HG03575 (cell line): ENCODE measurements around the gene HHATL.

Experiments used
- ATAC-seq: cut with Tn5 transposase; IDR thresholded peaks from one replicate; pipeline ENCODE4 v1.9.1; 2021; ENCODE audit not compliant: unreplicated experiment, insufficient number of reproducible peaks, low FRiP score; ENCODE audit errors: extremely low read depth

The HHATL gene, protein sequence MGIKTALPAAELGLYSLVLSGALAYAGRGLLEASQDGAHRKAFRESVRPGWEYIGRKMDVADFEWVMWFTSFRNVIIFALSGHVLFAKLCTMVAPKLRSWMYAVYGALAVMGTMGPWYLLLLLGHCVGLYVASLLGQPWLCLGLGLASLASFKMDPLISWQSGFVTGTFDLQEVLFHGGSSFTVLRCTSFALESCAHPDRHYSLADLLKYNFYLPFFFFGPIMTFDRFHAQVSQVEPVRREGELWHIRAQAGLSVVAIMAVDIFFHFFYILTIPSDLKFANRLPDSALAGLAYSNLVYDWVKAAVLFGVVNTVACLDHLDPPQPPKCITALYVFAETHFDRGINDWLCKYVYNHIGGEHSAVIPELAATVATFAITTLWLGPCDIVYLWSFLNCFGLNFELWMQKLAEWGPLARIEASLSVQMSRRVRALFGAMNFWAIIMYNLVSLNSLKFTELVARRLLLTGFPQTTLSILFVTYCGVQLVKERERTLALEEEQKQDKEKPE

DNA sequence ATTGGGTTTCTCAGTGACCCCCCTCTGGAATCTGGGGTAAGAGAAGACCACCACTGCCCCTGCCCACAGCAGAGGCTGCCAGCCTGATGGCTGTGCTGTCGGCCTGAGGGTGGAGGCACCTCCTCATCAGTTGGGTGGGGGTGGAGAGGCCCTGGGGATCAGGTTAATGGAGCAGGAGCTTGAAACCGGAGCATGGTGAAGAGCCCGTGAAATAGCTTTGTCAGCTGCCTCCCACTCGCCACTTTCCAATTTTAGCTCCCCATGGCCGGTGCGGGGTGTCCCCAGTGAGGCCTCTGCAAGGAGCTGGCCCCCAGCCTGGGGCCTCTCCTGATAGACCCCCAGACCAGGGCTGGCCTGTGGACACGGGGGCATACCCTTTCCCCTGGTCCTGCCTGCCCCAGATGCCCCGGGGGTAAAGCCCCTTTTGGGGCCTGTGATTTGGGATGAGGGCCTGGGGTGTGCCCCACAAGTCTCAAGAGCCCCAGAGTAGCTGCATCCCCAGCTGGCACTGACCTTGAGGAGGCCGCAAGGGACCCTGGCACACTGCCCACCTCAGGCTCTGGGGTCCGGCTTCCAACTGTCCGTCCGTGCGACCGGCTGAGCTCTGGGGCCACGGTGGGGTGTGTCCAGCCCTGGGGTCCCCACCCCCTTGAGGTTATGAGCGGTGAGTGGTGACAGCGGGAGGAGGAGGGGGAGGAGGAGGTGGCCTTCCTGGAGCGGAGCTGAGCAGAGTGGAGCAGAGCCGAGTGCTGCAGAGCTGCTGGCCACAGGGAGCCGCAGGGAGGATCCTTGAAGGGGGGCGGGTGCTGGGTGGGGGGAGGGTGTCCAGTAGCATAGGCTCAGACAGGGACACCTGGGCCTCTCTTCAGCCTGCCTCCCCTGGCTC is at the start of gene HHATL:
TSS of gene HHATL (minus strand) at position 733 of the 886 bp plus-strand sequence. CDS start 1,972 bp downstream, outside the sequence.
- no peak for ATAC-seq

DNA sequence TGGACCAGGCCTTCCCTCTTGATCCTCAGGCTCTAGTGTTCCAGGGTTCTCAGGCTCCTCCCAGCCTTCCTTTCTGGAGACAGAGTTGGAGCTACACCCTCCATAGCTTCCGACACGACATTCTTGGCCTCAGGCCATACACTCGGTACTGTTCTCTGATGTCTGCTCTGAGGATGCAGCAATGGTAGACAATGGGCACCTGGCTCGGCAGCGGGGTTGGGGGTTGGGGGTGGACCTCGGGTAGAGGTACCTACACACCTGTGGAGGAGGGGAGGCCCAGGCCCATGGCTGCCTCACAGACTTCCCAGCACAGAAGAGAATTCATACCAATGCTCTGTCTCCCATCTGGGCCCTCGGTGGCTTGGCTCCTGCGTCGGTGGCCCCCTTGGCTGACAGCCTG is 49.0 kb upstream of the HHATL start:
- no peak for ATAC-seq

DNA sequence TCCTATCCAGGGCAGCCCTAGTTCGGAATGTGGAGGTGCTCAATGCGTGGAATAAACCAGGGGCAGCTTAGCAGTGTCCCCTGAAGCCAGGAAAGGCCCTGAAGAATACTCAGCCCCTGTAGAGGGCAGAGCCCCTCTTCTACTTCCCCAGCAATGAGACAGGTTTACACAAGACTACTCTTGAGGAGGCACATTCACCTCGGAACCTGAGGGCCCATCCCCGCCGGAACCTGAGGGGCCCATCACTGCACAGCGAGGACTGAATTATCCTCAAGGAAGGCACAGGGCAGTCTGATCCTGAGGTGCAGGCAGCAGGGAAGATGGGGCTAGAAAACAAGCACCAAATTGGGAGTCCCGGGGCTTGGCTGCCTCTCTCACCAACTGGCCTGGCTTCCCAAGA is 48.2 kb upstream of the HHATL start:
- no peak for ATAC-seq

DNA sequence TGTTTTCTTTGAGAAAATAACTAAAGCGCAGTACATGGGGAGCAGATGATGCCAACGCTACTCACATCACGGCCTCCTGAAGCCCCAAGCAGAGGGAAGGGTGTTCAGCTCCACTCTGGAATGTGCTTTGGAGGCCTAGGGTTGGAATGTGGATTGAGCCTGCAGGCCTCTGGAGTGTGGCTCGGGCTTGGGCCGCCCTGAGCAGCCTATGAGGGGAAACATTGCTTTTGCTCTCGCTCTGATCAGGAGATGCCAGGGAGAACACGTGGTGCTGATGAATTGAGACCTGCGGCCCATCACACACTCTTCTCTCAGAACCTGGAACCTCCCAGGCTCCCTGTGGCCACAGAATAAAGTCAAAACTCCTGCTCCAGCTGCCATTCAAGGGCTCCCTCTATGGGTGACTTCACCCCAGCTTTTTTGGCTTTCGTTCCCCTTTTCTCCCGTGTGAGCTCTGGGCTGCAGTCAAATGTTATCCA is 47.2 kb upstream of the HHATL start:
- ATAC-seq, result no peak

DNA sequence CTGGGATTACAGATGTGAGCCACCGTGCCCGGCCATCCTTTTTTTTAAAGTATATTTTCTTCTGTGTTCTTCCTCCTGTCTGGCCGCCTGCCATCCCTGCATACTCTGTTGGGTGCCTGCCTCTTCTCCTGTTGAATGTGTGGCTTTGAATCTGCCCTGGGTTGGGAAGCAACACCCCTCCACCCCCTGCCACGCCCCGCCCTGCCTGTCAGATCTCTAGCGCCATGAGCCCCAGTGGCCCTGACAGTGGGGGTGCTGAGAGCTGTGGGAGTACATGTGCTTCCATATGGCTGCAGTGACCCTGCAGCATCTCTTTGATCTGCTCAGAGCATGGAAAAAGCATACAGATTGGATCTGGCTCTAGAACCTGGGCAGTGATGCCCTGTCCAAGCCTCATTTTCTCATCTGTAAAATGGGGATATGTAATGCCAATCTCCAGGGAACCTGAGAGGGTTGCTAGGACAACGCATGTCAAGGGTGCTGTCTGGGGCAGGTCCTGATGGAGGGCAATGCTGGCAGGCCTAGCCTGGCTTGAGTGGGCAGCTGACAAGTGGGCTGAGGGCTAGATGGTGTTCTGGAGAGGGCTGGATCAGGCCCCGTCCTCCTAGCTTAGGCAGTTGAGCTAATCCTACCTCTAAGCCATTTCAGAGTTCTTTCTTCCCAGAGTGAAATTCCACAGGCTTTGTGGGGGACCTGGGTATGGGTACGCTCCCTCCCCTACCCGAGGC is 46.6 kb upstream of the HHATL start:
- ATAC-seq, result no peak

DNA sequence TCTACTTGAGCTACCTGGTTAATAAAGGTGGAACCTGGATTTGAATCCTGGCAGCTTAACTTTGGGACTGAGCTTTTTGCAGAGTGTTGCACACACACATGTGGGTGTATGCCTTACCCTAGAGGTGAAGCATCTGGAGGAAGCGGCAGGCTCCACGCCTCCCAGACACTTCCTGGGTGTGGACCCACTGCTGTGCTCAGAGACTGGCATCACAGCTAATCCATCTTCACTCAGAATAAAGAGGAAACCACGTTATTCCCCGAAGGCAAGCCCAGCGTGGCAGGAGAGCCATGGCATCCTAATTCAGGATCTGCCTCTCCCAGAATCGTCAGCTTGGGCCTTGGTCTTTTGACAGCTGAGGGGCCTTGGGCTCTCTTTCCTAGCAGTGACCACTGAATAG is 45.0 kb upstream of the HHATL start:
- ATAC-seq, result no peak

DNA sequence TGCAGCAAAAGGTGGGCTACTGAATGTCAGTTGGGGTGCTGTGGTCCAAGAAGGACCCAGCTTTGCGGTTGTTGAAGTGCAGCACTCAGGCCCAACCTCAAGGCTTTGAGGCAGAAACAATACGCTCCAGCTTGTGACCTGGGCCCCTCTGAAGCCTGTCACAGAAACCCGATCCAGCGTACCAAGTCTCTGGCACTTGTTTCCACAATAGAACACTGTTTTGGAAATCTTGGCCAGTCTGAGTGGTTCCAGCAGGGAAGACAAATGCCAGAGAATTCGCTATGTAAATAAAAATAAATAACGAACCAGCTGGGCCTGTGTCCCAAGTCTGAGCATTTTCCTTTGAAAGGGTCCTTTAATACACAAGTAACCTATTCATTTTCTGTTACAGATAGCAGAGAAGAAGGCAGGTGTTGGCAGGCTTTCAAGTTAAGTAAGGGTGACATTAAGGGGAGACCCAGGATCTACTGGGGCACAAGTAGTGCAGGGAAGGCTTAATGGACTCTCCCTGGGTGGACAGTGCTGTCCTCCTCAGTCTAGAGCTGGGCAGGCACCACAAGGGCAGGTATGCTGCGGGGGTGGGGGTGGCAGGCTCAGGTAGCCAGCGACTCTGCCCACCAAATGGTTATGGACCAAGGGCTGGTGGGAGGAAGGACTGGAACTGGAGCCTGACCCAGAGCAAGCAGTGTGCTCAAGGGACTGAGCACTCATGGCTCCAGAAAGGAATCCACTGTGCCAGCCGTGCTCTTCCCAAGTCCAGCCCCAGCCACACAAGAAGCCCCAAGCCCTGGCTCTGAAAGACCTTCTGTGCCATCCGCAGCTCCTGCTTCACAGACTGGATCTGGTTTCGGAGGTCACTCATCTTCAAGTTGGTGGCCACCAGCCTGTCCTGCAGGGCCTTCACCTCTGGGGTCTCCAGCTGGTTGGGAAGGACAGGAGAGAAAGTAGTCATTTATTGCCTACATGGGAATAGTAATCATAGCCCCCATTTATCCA is 44.2 kb upstream of the HHATL start:
- ATAC-seq, result no peak

DNA sequence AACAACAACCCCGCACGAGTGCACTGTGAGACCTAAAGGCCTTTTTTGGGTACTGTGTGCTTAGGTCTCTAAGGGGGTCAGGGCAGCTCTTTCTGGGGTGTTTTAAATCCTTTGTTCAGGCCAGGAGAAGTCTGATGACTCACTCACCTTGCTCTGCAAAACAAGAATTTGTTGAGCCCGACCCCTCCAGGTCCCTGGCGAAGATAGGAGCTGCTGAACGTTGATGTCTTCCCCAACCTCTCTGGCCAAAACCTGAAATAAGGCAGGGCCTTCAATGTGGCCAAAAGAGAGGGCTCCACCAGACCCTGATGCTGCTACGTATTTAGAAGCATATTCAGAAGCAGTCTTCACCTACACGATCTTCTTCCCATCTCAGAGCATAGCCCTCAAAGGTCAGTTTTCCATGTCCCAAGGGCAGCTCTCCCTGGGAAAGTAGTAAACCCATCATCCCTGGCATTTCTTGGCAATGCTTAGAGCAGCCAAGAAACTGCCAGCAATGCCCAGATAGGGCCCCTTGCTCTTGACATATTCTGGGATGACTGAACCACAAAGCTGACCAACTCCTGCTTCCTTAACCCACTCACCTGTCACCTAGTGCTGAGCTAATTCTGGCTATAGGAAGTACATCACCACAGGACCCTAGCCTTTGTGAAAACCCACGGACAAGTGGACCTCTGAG is 43.3 kb upstream of the HHATL start:
- no peak for ATAC-seq

DNA sequence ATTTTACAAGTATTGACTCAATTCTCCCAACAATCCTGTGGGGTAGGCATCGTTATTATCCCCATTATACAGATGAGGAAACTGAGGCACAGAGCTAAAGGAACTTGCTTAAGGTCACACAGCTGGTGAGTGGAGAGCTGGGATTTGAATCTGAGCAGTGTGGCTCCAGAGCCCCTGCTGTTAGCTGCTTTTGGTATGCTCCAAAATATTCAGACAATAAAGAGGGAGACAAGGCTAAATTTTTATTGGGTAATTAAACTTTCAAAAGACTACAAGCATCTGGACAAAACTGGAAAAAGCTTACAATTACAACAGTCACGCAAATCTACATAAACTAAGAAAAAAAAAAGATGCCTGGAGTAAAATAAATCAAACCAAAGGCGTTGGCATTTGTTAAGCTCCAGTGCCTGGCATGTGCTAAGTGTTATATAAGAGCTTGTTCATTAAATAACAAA is 42.7 kb upstream of the HHATL start:
- no peak for ATAC-seq

DNA sequence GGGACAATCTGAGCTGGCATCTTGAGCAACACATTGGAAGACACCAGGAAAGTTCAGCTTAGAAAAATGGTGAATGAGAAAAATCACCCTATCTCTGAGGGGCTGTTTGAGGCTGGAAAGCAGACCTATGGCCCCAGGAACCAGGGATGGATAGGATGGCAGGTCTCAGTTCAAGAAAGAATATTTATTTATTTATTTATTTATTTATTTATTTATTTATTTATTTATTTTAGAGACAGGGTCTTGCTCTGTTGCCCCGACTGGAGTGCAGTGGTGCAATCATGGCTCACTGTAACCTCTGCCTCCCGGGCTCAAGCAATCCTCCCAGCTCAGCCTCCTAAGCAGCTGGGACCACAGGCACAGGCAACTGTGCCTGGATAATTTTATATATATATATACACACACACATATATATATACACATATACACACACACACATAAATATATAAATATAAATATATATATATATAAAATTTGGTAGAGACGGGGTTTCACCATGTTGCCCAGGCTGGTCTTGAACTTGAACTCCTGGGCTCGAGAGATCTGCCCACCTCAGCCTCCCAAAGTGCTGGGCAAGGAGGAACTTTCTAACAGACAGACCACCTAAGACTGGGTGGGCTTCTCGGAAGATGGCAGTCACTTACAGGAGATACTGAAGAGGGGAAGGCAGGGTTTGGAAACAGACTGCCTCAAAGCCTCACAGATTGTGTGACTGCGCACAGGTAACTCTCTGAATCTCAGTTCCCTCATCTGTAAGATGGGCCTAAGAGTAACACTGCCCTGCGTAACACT is 40.8 kb upstream of the HHATL start:
- no peak for ATAC-seq

DNA sequence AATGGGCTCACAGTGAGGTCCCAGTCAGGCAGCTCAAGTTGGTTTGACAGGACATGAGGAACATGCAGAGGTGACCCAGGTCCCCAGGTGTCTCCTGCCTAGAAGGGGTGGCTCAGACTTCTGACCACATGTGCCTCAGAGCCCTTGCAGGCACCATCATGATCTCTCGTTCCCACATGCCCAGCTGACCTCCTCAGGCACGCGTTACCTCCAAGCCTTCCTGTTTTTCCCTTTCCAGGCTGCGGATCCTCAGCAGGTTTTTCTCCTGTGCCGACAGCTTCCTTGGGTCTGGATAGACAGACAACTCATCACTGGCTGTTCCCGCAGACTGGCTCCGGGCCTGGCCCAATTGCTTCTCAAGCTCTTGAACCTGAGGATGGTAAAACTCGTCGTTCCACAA is 40.1 kb upstream of the HHATL start:
- no peak for ATAC-seq

DNA sequence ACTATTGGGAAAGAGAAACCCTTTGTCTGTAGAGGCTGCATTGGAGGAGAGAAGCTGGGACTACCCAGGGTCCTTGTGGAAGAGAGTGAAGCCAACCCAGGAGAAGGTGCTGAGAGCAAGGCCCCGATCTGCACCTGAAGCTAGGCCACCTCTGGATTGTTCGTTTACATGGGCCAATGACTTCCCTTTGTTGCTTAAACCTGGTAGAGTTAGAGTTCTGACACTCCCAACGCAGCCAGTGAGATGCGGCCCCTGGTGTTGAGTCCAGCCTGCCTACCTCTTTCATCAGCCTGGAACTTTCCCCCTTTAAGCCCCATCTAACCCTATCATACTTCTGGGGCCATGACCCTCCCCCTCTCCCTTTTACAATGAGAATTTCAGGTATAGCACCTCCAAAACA is 39.7 kb upstream of the HHATL start:
- no peak for ATAC-seq

DNA sequence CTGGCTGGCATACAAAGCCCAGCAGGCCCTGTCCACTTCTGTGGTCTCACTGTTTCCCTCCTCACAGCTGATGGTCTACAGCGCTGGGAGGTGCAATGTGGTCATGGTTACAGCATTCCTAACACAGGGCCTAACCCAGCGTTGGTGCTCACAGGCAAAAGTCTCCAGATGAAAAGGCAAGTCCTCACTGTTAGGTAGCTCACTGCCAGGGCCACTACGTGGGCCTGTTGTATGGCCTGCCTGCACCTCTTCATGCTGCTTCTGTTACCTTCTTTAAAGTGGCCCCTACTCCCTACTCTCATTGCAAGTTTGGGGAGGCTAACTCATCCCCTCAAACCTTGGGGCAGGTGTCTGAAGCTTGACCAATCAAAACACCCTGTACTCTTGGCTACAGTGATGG is 39.2 kb upstream of the HHATL start:
- no peak for ATAC-seq

DNA sequence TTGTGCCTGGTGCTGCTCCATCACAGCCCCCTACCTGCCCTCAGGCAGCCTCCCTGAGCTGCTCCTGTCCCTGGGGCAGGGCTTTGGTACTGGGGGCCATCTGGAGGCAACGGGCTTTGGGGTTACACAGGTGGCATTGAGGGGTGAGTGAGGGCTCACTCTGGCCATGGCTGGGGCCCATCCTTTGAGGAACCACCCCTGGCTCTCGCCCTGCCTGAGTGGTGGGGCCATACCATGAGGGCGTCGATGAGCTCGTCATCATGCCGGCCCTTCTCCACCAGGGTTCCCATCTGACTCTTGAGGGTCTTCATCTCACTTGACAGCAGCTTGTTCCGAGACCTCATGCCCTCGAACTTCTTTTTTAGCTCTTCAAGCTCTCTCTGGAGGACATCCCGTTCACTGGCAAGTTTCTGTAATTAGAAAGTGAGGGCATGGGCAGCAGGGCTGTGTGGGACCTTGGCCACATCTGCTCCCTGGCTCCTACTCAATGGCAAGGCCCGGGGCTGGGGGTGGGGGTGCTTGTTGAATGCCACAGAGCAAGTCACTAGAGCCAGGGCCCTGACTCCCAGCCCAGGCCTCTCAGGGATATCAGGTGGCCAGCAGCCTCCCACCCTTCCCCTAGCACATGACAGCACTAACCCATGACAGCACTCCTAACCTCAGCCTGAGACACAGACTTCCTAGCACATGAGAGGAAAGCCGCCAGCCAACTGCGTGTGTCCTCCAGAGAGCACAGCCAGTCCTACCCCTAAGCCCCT is 37.0 kb upstream of the HHATL start:
- ATAC-seq, result no peak

DNA sequence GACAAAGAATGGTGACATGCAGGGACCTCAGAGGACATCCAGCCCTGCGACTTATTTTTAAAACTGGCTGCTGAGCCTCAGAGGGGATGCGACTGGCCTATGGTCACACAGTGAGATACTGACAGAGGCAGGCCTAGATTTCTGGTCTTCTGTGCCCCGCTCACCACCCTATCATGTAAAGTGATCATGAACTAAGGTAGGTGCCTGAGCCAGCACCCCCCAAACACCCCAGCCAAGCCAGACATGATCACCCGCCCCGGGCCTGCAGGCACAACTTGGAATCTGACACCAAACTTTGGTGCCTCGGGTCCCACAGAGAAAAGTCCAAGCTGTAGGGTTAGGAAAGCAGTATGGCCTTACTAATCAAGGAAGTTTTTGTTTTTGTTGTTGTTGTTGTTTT is 33.9 kb upstream of the HHATL start:
- no peak for ATAC-seq

DNA sequence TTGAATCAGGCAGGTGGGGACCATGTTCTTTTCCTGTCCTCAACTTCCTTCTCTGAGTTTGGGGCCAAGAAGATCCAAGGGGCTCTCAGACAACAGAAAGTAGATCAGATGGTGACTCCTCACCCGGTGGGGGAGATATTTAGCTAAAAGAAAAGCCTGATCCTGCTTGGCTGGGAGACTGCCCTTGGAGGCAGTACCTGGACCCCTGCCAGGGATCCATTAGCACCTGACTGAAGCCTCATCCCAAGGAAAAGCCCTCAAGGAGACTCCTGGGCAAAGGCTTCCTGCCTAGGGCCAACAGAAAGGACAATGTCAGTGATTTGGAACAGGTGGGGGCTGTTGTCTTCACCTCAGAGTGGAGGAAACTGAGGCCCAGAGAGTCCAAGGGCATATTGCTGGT is 33.5 kb upstream of the HHATL start:
- no peak for ATAC-seq
